HCT116 (cell line): ENCODE data around the gene DNAAF8. TPM values are rescaled to one million over a fixed set of nuclear protein-coding genes. Genes with fewer than 3 reads are reported as not detected.

Experiments
- ATAC-seq: fragments of 200-7000 bp; cut with Tn5 transposase; 2 replicates; pipeline ENCODE4 v1.9.1; 2020; ENCODE audit warnings: mild to moderate bottlenecking, moderate library complexity
- BruUV-seq: library from RNA; stranded (reverse); fragments of 400-500 nt; replicated peaks from 2 replicates; lab custom pipeline; 2021; lab: Mats Ljungman, UMichigan
- CTCF ChIA-PET: fragments of 300-600 bp; sonication (Branson Sonifier 250); formaldehyde crosslinking; loops from one replicate; lab custom pipeline; 2021; ENCODE audit warnings: antibody characterized with exemption; lab: Charles Lee
- POLR2A ChIA-PET: fragments of 300-600, 350-600 bp; sonication (Branson Sonifier 250); formaldehyde crosslinking; loops from one replicate; lab custom pipeline; 2021; ENCODE audit warnings: antibody characterized with exemption; lab: Charles Lee
- RAD21 ChIA-PET, 2 experiments: fragments of 300-600 bp; sonication (Branson Sonifier 250); formaldehyde crosslinking; loops; one replicate each; lab custom pipeline; 2023; ENCODE audit warnings: low total read pairs in 2 of 2; ENCODE audit not compliant: uncharacterized antibody in 2 of 2, unreplicated experiment in 2 of 2, low non-redundant PET in 1 of 2; lab: Charles Lee
- DNase-seq: peaks from one replicate; pipeline ENCODE4 v3.0.0-alpha.2; 2010; ENCODE audit warnings: low read depth, low spot score
- H2AFZ ChIP-seq: fragments of 200-600 bp; shearing (Covaris generic), sonication (generic); 2 replicates; pipeline ENCODE4 v1.6.1; 2017; ENCODE audit warnings: low read depth, mixed run types, mixed read lengths, antibody characterized with exemption, low read length; ENCODE audit not compliant: poor library complexity, severe bottlenecking
- H3K27ac ChIP-seq: 2 replicates; pipeline ENCODE4 v1.5.1; 2012; ENCODE audit warnings: low read depth, low read length
- H3K27me3 ChIP-seq: fragments of 200-600 bp; sonication (generic); 2 replicates; pipeline ENCODE4 v1.6.1; 2016; ENCODE audit warnings: mixed run types, low read length, mixed read lengths; ENCODE audit not compliant: insufficient read depth
- H3K36me3 ChIP-seq, 2 experiments: fragments of 200-500 bp in 1 of 2; fragments of 200-600 bp in 1 of 2; sonication (Bioruptor generic) in 1 of 2; sonication (generic) in 1 of 2; 2 replicates each; pipeline versions ENCODE4 v1.5.1 to v1.6.1; 2014 to 2016; ENCODE audit warnings: low read length in 2 of 2, inconsistent platforms in 1 of 2, mixed read lengths in 1 of 2, mixed run types in 1 of 2; ENCODE audit not compliant: insufficient read depth in 2 of 2, control insufficient read depth in 1 of 2
- H3K4me1 ChIP-seq, 2 experiments: fragments of 200-600 bp in 1 of 2; sonication (generic) in 1 of 2; 2 replicates each; pipeline versions ENCODE4 v1.5.1 to v1.6.1; 2012 to 2017; ENCODE audit warnings: low read length in 2 of 2, inconsistent platforms in 1 of 2, mild to moderate bottlenecking in 1 of 2, mixed read lengths in 1 of 2, mixed run types in 1 of 2, moderate library complexity in 1 of 2; ENCODE audit not compliant: insufficient read depth in 2 of 2, control insufficient read depth in 1 of 2
- H3K4me2 ChIP-seq: fragments of 200-600 bp; sonication (generic); 2 replicates; pipeline ENCODE4 v1.6.1; 2017; ENCODE audit warnings: mixed run types, low read length, mixed read lengths
- H3K4me3 ChIP-seq, 2 experiments: fragments of 200-600 bp in 1 of 2; sonication (generic) in 1 of 2; replicated peaks in 1 of 2; 2 replicates each; pipeline ENCODE4 v1.5.1; 2011 to 2016; ENCODE audit warnings: low read length in 2 of 2, control low read depth in 1 of 2, low read depth in 1 of 2, mild to moderate bottlenecking in 1 of 2, mixed read lengths in 1 of 2, mixed run types in 1 of 2
- H3K79me2 ChIP-seq: fragments of 200-600 bp; sonication (generic); 2 replicates; pipeline ENCODE4 v1.6.1; 2017; ENCODE audit warnings: mild to moderate bottlenecking, mixed run types, low read length, moderate library complexity, mixed read lengths; ENCODE audit not compliant: insufficient read depth
- H3K9ac ChIP-seq: fragments of 200-600 bp; sonication (generic); 2 replicates; pipeline ENCODE4 v1.6.1; 2016; ENCODE audit warnings: low read length, mixed read lengths
- H3K9me2 ChIP-seq: fragments of 200-600 bp; sonication (generic), shearing (Covaris generic); 2 replicates; pipeline ENCODE4 v1.6.1; 2017; ENCODE audit warnings: mixed run types, mild to moderate bottlenecking, moderate library complexity; ENCODE audit not compliant: insufficient read depth
- H3K9me3 ChIP-seq, 2 experiments: fragments of 200-500 bp in 1 of 2; fragments of 200-600 bp in 1 of 2; sonication (Bioruptor generic) in 1 of 2; sonication (generic) in 1 of 2; 2 replicates each; pipeline ENCODE4 v1.6.1; 2014 to 2017; ENCODE audit warnings: low read length in 2 of 2, mixed read lengths in 2 of 2, inconsistent platforms in 1 of 2, low read depth in 1 of 2, mild to moderate bottlenecking in 1 of 2, mixed run types in 1 of 2, moderate library complexity in 1 of 2; ENCODE audit not compliant: control insufficient read depth in 1 of 2, insufficient read depth in 1 of 2
- H4K20me1 ChIP-seq: fragments of 200-600 bp; sonication (generic), shearing (Covaris generic); 2 replicates; pipeline ENCODE4 v1.6.1; 2017; ENCODE audit warnings: mixed run types, mild to moderate bottlenecking, moderate library complexity; ENCODE audit not compliant: insufficient read depth
- CEBPB ChIP-seq: IDR thresholded peaks from 2 replicates; pipeline ENCODE4 v1.6.1; 2012; ENCODE audit warnings: low read depth
- EGR1 ChIP-seq: IDR thresholded peaks from 2 replicates; pipeline ENCODE4 v1.6.1; 2012; ENCODE audit warnings: low read depth
- ELF1 ChIP-seq: IDR thresholded peaks from 2 replicates; pipeline ENCODE4 v1.6.1; 2012; ENCODE audit warnings: low read depth, borderline replicate concordance
- EZH2phosphoT487 ChIP-seq: fragments of 200-600 bp; IDR thresholded peaks from 2 replicates; pipeline ENCODE4 v1.6.1; 2018; ENCODE audit warnings: antibody characterized with exemption, borderline replicate concordance
- FOSL1 ChIP-seq: IDR thresholded peaks from 2 replicates; pipeline ENCODE4 v1.6.1; 2012; ENCODE audit warnings: low read depth
- JUND ChIP-seq: IDR thresholded peaks from 2 replicates; pipeline ENCODE4 v1.6.1; 2012
- POLR2A ChIP-seq: IDR thresholded peaks from 2 replicates; pipeline ENCODE4 v1.7.0; 2011; ENCODE audit warnings: borderline replicate concordance; ENCODE audit not compliant: insufficient read depth, insufficient read length; ENCODE audit errors: extremely low read depth
- RAD21 ChIP-seq: IDR thresholded peaks from 2 replicates; pipeline ENCODE4 v1.6.1; 2012; ENCODE audit warnings: low read depth, mild to moderate bottlenecking
- SIN3A ChIP-seq: IDR thresholded peaks from 2 replicates; pipeline ENCODE4 v1.6.1; 2012; ENCODE audit warnings: low read depth
- SRF ChIP-seq: IDR thresholded peaks from 2 replicates; pipeline ENCODE4 v1.6.1; 2012; ENCODE audit warnings: low read depth
- TCF7L2 ChIP-seq: IDR thresholded peaks from 2 replicates; pipeline ENCODE4 v1.7.0; 2011; ENCODE audit warnings: borderline replicate concordance, inconsistent platforms; ENCODE audit not compliant: insufficient read depth, insufficient read length; ENCODE audit errors: extremely low read depth
- YY1 ChIP-seq: IDR thresholded peaks from 2 replicates; pipeline ENCODE4 v1.6.1; 2011; ENCODE audit warnings: low read length, low read depth, moderate library complexity, mild to moderate bottlenecking; ENCODE audit not compliant: insufficient replicate concordance; ENCODE audit errors: extremely low read depth
- ZFX ChIP-seq: fragments of 450-650 bp; IDR thresholded peaks from 2 replicates; pipeline ENCODE4 v1.6.1; 2017
- ZNF274 ChIP-seq: fragments of 200-500 bp; sonication (Bioruptor generic); IDR thresholded peaks from 2 replicates; pipeline ENCODE4 v1.6.1; 2014; ENCODE audit warnings: mild to moderate bottlenecking, low read depth, low read length, inconsistent platforms
- intact Hi-C: fragments of 100-400 bp; cut with micrococcal nuclease; formaldehyde crosslinking; loops from 2 replicates; pipeline ENCODE4 v1.10.0; 2022
- total RNA-seq: library from RNA; stranded (reverse); gene quantifications from one replicate; pipeline ENCODE4 v1.2.1, GENCODE V29; 2021; ENCODE audit not compliant: unreplicated experiment
- TF ChIP-seq, protein P1 (sequence below): IDR thresholded peaks from 2 replicates; pipeline ENCODE4 v1.6.1; 2011; ENCODE audit warnings: mild to moderate bottlenecking, low read length, moderate library complexity; ENCODE audit not compliant: insufficient replicate concordance; ENCODE audit errors: extremely low read depth
- TF ChIP-seq, protein P2 (sequence below): IDR thresholded peaks from 2 replicates; pipeline ENCODE4 v1.6.1; 2012; ENCODE audit warnings: low read depth
- TF ChIP-seq, protein P3 (sequence below): IDR thresholded peaks from 2 replicates; pipeline ENCODE4 v1.6.1; 2012
- TF ChIP-seq, protein P4 (sequence below), 3 experiments: fragments of 200-600 bp in 1 of 3; sonication (generic) in 1 of 3; IDR thresholded peaks in 2 of 3; conservative IDR thresholded peaks in 1 of 3; 2 replicates each; pipeline ENCODE4 v1.5.1; 2012 to 2017; ENCODE audit warnings: low read depth in 2 of 3, low read length in 2 of 3, antibody characterized with exemption in 1 of 3, borderline replicate concordance in 1 of 3, control low read depth in 1 of 3, mild to moderate bottlenecking in 1 of 3, mixed read lengths in 1 of 3, mixed run types in 1 of 3, moderate library complexity in 1 of 3; ENCODE audit not compliant: insufficient read depth in 1 of 3
- TF ChIP-seq, protein P5 (sequence below): IDR thresholded peaks from 2 replicates; pipeline ENCODE4 v1.6.1; 2012

DNAAF8 gene
- total RNA-seq, 1 experiment from 2014 or later = 1.0 TPM

- POLR2A ChIA-PET = interaction anchor here (0.8 to 1.9 kb wide), 7 partner anchors 10 to 211 kb away, joined by 3 to 8 read pairs (median 5); partner anchors contain the start of gene ROGDI
- peak overlapping the region; percentile 96 for H3K4me2 ChIP-seq
- RAD21 ChIA-PET = interaction anchor here in 1 of 2 experiments (1.0 kb wide), 2 partner anchors 40 to 182 kb away, joined by 3 read pairs; no protein-coding TSS in a partner anchor
- H3K9ac ChIP-seq = peak overlapping the region; percentile 94
- CTCF ChIA-PET = interaction anchor here (1.5 to 1.6 kb wide), 3 partner anchors 9 to 222 kb away, joined by 3 to 11 read pairs (median 4); partner anchors contain the start of gene MGRN1
- BruUV-seq = no TSS peak
- no peak for DNase-seq
- no peaks in the 10 kb centered on the region for H3K9me3 ChIP-seq
- TF ChIP-seq JUND (no peak), POLR2A (no peak), EZH2phosphoT487 (no peak), EGR1 (no peak), CEBPB (no peak), ZNF274 (no peak), ELF1 (no peak), ZFX (no peak), SRF (no peak), TCF7L2 (no peak), YY1 (no peak), RAD21 (no peak), FOSL1 (no peak), SIN3A (no peak)
- TF ChIP-seq, protein P1, sequence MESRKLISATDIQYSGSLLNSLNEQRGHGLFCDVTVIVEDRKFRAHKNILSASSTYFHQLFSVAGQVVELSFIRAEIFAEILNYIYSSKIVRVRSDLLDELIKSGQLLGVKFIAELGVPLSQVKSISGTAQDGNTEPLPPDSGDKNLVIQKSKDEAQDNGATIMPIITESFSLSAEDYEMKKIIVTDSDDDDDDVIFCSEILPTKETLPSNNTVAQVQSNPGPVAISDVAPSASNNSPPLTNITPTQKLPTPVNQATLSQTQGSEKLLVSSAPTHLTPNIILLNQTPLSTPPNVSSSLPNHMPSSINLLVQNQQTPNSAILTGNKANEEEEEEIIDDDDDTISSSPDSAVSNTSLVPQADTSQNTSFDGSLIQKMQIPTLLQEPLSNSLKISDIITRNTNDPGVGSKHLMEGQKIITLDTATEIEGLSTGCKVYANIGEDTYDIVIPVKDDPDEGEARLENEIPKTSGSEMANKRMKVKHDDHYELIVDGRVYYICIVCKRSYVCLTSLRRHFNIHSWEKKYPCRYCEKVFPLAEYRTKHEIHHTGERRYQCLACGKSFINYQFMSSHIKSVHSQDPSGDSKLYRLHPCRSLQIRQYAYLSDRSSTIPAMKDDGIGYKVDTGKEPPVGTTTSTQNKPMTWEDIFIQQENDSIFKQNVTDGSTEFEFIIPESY = no peak
- TF ChIP-seq, protein P2, sequence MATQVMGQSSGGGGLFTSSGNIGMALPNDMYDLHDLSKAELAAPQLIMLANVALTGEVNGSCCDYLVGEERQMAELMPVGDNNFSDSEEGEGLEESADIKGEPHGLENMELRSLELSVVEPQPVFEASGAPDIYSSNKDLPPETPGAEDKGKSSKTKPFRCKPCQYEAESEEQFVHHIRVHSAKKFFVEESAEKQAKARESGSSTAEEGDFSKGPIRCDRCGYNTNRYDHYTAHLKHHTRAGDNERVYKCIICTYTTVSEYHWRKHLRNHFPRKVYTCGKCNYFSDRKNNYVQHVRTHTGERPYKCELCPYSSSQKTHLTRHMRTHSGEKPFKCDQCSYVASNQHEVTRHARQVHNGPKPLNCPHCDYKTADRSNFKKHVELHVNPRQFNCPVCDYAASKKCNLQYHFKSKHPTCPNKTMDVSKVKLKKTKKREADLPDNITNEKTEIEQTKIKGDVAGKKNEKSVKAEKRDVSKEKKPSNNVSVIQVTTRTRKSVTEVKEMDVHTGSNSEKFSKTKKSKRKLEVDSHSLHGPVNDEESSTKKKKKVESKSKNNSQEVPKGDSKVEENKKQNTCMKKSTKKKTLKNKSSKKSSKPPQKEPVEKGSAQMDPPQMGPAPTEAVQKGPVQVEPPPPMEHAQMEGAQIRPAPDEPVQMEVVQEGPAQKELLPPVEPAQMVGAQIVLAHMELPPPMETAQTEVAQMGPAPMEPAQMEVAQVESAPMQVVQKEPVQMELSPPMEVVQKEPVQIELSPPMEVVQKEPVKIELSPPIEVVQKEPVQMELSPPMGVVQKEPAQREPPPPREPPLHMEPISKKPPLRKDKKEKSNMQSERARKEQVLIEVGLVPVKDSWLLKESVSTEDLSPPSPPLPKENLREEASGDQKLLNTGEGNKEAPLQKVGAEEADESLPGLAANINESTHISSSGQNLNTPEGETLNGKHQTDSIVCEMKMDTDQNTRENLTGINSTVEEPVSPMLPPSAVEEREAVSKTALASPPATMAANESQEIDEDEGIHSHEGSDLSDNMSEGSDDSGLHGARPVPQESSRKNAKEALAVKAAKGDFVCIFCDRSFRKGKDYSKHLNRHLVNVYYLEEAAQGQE = no peak
- TF ChIP-seq, protein P3, sequence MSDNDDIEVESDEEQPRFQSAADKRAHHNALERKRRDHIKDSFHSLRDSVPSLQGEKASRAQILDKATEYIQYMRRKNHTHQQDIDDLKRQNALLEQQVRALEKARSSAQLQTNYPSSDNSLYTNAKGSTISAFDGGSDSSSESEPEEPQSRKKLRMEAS = no peak
- TF ChIP-seq, protein P4, sequence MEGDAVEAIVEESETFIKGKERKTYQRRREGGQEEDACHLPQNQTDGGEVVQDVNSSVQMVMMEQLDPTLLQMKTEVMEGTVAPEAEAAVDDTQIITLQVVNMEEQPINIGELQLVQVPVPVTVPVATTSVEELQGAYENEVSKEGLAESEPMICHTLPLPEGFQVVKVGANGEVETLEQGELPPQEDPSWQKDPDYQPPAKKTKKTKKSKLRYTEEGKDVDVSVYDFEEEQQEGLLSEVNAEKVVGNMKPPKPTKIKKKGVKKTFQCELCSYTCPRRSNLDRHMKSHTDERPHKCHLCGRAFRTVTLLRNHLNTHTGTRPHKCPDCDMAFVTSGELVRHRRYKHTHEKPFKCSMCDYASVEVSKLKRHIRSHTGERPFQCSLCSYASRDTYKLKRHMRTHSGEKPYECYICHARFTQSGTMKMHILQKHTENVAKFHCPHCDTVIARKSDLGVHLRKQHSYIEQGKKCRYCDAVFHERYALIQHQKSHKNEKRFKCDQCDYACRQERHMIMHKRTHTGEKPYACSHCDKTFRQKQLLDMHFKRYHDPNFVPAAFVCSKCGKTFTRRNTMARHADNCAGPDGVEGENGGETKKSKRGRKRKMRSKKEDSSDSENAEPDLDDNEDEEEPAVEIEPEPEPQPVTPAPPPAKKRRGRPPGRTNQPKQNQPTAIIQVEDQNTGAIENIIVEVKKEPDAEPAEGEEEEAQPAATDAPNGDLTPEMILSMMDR (IDR thresholded peaks at IDR 0.05 in 2 of 3, conservative IDR thresholded peaks at IDR 0.05 in 1 of 3; ENCODE audit: borderline replicate concordance in 1 of 3, insufficient read depth in 1 of 3, low read depth in 2 of 3, low read length in 2 of 3) = no peak
- TF ChIP-seq, protein P5, sequence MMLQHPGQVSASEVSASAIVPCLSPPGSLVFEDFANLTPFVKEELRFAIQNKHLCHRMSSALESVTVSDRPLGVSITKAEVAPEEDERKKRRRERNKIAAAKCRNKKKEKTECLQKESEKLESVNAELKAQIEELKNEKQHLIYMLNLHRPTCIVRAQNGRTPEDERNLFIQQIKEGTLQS = no peak
- intact Hi-C loops = loop anchor here (1.0 to 5.0 kb wide), 4 partner anchors 33 to 224 kb away; partner anchors contain the start of genes ROGDI, SEC14L5 and ZNF500
- H3K4me1 ChIP-seq = peaks cover 8 to 19% of the 10 kb centered on the region in 2 experiments
- H3K36me3 ChIP-seq = peaks cover 3 to 14% of the 10 kb centered on the region in 2 experiments; a peak in 3 of 4 replicates
- no peak overlapping the region for H2AFZ ChIP-seq
- H3K27me3 ChIP-seq = no peaks in the 10 kb centered on the region
- peak overlapping the region; percentile 97 for H3K4me3 ChIP-seq
- peaks cover 29% of the 10 kb centered on the region for H3K79me2 ChIP-seq
- no peaks in the 10 kb centered on the region for H3K9me2 ChIP-seq
- peak overlapping the region; percentile 83 for H3K27ac ChIP-seq
- H4K20me1 ChIP-seq = no peaks in the 10 kb centered on the region
- peak; percentile 24 for ATAC-seq
Measured at GRCh38 chr16:4733747-4734062, 632 bp upstream of the DNAAF8 start.
